BE2C (cell line): ENCODE results near the gene SEM1.
A peak's percentile ranks its signal among the peaks of the same experiment; 100 is the strongest.
"Not testable (repeated sequence)": the region's sequence is repeated elsewhere in the genome, so short reads cannot be mapped to it uniquely, and the experiment has no call there.

Experiments
- DNase-seq: peaks from one replicate; pipeline ENCODE4 v3.0.0-alpha.2; 2020
- H3K27me3 ChIP-seq: fragments of 250-450 bp; sonication (Bioruptor Pico); 2 replicates; pipeline ENCODE4 v1.5.1; 2020; ENCODE audit warnings: mild to moderate bottlenecking
- H3K36me3 ChIP-seq: fragments of 250-450 bp; sonication (Bioruptor Pico); 2 replicates; pipeline ENCODE4 v1.5.1; 2020; ENCODE audit warnings: mild to moderate bottlenecking
- H3K4me1 ChIP-seq: fragments of 250-450 bp; sonication (Bioruptor Pico); 2 replicates; pipeline ENCODE4 v1.5.1; 2020
- H3K4me3 ChIP-seq: 2 replicates; pipeline ENCODE4 v1.5.1; 2011; ENCODE audit warnings: low read depth, low read length
- H3K9me3 ChIP-seq: fragments of 250-450 bp; sonication (Bioruptor Pico); 2 replicates; pipeline ENCODE4 v1.5.1; 2020
- CTCF ChIP-seq: IDR thresholded peaks from 2 replicates; pipeline ENCODE4 v1.5.1; 2012; ENCODE audit warnings: mild to moderate bottlenecking, low read depth, low read length

The SEM1 gene

DNA sequence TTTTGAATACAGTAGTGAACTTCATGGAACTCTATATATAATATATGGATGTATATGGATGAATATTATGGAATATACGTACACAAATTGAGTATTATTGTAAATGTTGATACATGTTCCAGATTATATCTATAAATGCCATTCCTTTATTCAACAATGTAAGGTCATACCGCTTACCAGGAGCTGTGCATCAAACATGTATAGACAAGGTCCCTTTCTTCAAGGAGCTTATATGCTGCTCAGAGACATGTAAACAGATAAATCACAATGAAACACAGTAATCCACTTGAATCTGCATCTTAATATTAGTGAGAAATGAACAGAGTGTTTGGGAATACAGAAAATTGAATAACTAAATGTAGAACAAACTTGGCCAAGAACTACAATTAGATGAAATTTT, 898 bp upstream of the SEM1 start:
- H3K36me3 ChIP-seq = peaks cover 9% of the 10 kb centered on the region
- DNase-seq = no peak
- H3K27me3 ChIP-seq = no peaks in the 10 kb centered on the region
- H3K4me3 ChIP-seq = no peak overlapping the region
- TF ChIP-seq CTCF = no peak
- no peaks in the 10 kb centered on the region for H3K4me1 ChIP-seq
- H3K9me3 ChIP-seq = no peaks in the 10 kb centered on the region

DNA sequence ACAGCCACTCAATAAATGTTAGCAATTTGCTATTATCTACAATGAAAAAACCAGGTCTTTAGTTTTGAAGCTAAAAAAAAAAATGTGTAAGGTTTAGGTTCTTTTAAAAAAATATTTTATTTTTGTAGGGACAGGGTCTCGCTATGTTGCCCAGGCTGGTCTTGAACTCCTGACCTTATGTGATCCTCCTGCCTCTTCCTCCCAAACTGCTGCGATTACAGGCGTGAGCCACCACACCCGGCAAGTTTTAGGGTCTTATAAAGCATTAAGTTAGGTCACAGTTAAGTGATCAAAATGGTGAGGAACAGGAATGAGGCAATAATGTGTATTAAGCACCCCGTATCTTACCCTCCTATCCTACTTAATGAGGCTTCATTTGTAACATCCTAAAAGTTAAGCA, 774 bp downstream of the SEM1 start:
- peaks cover 9% of the 10 kb centered on the region for H3K36me3 ChIP-seq
- H3K9me3 ChIP-seq = no peaks in the 10 kb centered on the region
- no peaks in the 10 kb centered on the region for H3K4me1 ChIP-seq
- H3K4me3 ChIP-seq = peak overlapping the region; percentile 79
- no peak for DNase-seq
- no peak for TF ChIP-seq CTCF
- H3K27me3 ChIP-seq = no peaks in the 10 kb centered on the region

DNA sequence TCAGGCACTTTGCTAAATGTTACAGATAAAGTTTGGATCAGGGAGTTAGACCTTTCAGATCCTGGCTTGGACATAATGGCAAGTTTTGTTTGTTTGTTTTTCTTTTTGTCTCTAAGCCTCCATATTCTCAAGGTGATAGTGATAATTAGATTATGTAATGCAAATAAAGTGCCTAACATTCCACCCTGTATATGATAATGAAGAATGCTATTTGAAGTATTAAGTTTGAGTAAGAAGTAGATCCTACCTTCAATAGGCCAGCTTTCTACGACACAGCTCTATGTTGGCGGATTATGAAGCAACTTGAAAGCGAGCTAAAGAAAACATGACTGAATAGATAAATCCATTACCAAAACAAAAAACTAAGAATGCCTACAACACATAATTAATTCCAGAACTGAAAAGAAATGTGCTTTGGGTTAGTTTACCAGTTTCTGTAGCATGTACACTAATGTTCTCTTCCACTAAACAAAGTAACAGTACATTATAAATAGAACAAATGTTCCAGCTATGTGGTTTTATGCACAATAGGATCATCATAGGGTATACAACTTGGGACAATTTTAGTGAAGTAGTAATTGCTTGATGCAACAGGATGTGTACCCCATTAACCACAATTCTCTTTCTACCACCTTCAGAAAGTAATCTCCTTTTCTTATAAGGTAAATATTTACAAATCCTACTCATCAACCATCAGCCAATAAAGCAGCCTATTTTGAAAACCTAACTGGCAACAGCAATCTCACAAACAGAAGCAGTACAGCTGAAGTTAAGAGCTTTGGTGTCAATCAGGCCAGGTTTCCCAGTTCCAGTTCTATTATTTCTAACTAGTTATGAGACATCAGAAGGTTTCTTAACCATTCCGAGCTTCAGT, 1.5 kb downstream of the SEM1 start:
- Histone ChIP-seq H3K4me3 (peak overlapping the region; percentile 79), H3K4me1 (no peaks in the 10 kb centered on the region), H3K27me3 (no peaks in the 10 kb centered on the region), H3K36me3 (peaks cover 9% of the 10 kb centered on the region), H3K9me3 (no peaks in the 10 kb centered on the region)
- no peak for TF ChIP-seq CTCF
- no peak for DNase-seq

- Histone ChIP-seq H3K27me3 (no peaks in the 10 kb centered on the region), H3K9me3 (no peaks in the 10 kb centered on the region), H3K4me1 (no peaks in the 10 kb centered on the region; the same call in 1 of the 2 replicates), H3K36me3 (peaks cover 4% of the 10 kb centered on the region; the same call in 1 of the 2 replicates), H3K4me3 (no peak overlapping the region)
- no peak for TF ChIP-seq CTCF
- DNase-seq = no peak
Measured at GRCh38 chr7:96701258-96701657, 8.4 kb downstream of the SEM1 start.

DNA sequence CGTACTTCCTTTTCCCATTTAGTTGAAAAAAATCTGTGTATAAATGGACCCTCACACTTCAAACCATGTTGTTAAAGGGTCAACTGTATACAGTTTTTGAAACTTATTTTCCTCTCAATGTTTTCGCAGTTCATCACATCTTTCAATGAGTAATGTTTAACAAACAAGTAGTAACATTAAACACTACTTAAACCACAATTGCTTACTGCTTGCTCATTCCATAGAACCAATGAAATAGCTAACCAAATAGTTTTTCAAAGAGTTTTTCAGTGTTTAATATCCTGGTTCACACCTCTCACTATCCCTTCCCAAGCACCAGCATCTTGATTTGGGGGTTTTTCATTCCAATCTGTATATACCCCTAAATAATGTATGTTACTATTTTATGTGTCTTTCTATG, 9.1 kb downstream of the SEM1 start:
- Histone ChIP-seq H3K36me3 (no peaks in the 10 kb centered on the region; the same call in 1 of the 2 replicates), H3K27me3 (no peaks in the 10 kb centered on the region), H3K9me3 (no peaks in the 10 kb centered on the region), H3K4me3 (no peak overlapping the region), H3K4me1 (no peaks in the 10 kb centered on the region; the same call in 1 of the 2 replicates)
- DNase-seq = no peak
- no peak for TF ChIP-seq CTCF

GRCh38 chr7:96699219-96699871, 10.3 kb downstream of the SEM1 start:
- Histone ChIP-seq H3K4me3 (no peak overlapping the region), H3K27me3 (no peaks in the 10 kb centered on the region), H3K4me1 (no peaks in the 10 kb centered on the region; the same call in 1 of the 2 replicates), H3K9me3 (no peaks in the 10 kb centered on the region), H3K36me3 (no peaks in the 10 kb centered on the region; the same call in 1 of the 2 replicates)
- TF ChIP-seq CTCF = no peak
- DNase-seq = no peak

DNA sequence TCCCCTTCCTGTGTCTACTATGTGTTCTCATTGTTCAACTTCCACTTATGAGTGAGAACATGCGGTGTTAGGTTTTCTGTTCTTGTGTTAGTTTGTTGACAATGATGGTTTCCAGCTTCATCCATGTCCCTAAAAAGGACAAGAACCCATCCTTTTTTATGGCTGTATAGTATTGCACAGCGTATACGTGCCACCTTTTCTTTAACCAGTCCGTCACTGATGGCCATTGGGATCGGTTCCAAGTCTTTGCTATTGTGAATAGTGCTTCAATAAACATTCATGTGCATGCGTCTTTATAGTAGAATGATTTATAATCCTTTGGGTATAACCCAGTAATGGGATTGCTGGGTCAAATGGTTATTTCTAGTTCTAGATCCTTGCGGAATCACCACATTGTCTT, 11.2 kb downstream of the SEM1 start:
- H3K4me1 ChIP-seq, DNase-seq, H3K4me3 ChIP-seq, H3K9me3 ChIP-seq, H3K36me3 ChIP-seq, H3K27me3 ChIP-seq: not testable (repeated sequence)
